NCI-H2227 treated with DMSO at 0.1 percent for 48 hours (cell line): ENCODE results near the gene TLR10.
"Not testable (repeated sequence)": the region's sequence is repeated elsewhere in the genome, so short reads cannot be mapped to it uniquely, and the experiment has no call there.

Experiments used
- DNase-seq: peaks from one replicate; lab custom pipeline; 2025; lab: John Stamatoyannopoulos, UW

Gene TLR10

GRCh38 chr4:38800961-38801450, 18.2 kb upstream of the TLR10 start:
- no peak for DNase-seq

GRCh38 chr4:38800366-38800765, 17.6 kb upstream of the TLR10 start:
- no peak for DNase-seq

- DNase-seq, result no peak
Observed at GRCh38 chr4:38795087-38795486, 12.3 kb upstream of the TLR10 start.

GRCh38 chr4:38794051-38794450, 11.3 kb upstream of the TLR10 start:
- DNase-seq, result no peak

- DNase-seq, result no peak
Observed at GRCh38 chr4:38791010-38791409, 8.2 kb upstream of the TLR10 start.

- DNase-seq, result no peak
Observed at GRCh38 chr4:38788317-38788716, 5.5 kb upstream of the TLR10 start.

- no peak for DNase-seq
Observed at GRCh38 chr4:38787693-38788092, 4.9 kb upstream of the TLR10 start.

- no peak for DNase-seq
Observed at GRCh38 chr4:38785901-38786402, 3.2 kb upstream of the TLR10 start.

GRCh38 chr4:38785041-38785790, 2.4 kb upstream of the TLR10 start:
- DNase-seq, result no peak

GRCh38 chr4:38784141-38784540, 1.4 kb upstream of the TLR10 start:
- DNase-seq, result no peak

- no peak for DNase-seq
Observed at GRCh38 chr4:38783109-38783460, 295 bp upstream of the TLR10 start.

- DNase-seq, result no peak
Observed at GRCh38 chr4:38781854-38782261, 932 bp downstream of the TLR10 start.

GRCh38 chr4:38780833-38781484, 1.8 kb downstream of the TLR10 start:
- DNase-seq, result no peak

GRCh38 chr4:38779790-38780189, 3.0 kb downstream of the TLR10 start:
- no peak for DNase-seq

- DNase-seq, result not testable (repeated sequence)
Observed at GRCh38 chr4:38777925-38778324, 4.9 kb downstream of the TLR10 start.

GRCh38 chr4:38775326-38775725, 7.5 kb downstream of the TLR10 start:
- DNase-seq, result no peak

- DNase-seq, result no peak
Observed at GRCh38 chr4:38774181-38774955, 8.4 kb downstream of the TLR10 start.

GRCh38 chr4:38770281-38770680, 12.5 kb downstream of the TLR10 start:
- not testable (repeated sequence) for DNase-seq

GRCh38 chr4:38769857-38770256, 12.9 kb downstream of the TLR10 start:
- no peak for DNase-seq

GRCh38 chr4:38769441-38769840, 13.3 kb downstream of the TLR10 start:
- no peak for DNase-seq

GRCh38 chr4:38768968-38769394, 13.8 kb downstream of the TLR10 start:
- no peak for DNase-seq

GRCh38 chr4:38766940-38767339, 15.8 kb downstream of the TLR10 start:
- not testable (repeated sequence) for DNase-seq

- no peak for DNase-seq
Observed at GRCh38 chr4:38765382-38765781, 17.4 kb downstream of the TLR10 start.
